ENCODE results near the gene IFT88. TPM values are rescaled to one million over a fixed set of nuclear protein-coding genes. Genes with fewer than 3 reads are reported as not detected.

IFT88 gene
- total RNA-seq, 1 donor from 2014 or later: 13.6 TPM

DNA sequence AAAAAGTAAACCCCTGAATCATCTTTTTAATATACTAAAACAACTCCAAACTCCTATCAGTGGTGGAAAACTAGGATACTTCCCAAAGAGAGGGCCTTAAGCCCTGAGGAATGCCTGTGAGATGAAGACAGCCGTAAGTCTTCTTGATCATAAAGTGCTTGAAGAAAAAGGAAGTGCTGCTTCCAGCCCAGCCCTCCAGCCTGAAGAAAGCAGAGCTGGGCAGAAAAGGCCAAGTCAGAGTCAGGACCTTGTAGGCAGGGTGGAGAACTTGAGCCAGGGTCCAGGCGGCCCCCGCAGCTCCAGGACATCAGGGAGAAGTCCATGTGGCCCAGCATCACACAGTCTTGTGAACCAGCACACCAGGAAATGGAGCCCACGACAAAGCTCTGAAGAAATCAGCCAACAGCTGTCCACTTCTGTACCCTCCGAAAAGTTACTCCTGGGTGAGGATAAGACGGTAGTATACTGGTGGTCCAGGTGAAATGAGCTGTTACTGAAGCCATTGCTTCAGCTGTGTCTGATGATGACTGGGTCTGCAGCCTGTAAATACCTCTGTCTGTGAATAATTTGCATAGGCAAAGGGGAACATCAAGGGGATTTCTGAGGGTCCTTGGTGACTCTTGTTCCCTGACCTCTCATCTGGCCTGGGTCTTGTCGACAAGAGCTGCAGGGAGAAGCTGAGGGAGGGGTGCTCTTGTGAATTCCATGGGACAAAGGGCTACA is 22.6 kb upstream of the IFT88 start:
- Histone ChIP-seq H3K4me1 (no peaks in the 10 kb centered on the region), H3K4me3 (no peak overlapping the region), H3K9me3 (no peaks in the 10 kb centered on the region), H3K27me3 (no peaks in the 10 kb centered on the region), H3K36me3 (no peaks in the 10 kb centered on the region), H3K27ac (no peak overlapping the region)
- TF ChIP-seq, protein P1, sequence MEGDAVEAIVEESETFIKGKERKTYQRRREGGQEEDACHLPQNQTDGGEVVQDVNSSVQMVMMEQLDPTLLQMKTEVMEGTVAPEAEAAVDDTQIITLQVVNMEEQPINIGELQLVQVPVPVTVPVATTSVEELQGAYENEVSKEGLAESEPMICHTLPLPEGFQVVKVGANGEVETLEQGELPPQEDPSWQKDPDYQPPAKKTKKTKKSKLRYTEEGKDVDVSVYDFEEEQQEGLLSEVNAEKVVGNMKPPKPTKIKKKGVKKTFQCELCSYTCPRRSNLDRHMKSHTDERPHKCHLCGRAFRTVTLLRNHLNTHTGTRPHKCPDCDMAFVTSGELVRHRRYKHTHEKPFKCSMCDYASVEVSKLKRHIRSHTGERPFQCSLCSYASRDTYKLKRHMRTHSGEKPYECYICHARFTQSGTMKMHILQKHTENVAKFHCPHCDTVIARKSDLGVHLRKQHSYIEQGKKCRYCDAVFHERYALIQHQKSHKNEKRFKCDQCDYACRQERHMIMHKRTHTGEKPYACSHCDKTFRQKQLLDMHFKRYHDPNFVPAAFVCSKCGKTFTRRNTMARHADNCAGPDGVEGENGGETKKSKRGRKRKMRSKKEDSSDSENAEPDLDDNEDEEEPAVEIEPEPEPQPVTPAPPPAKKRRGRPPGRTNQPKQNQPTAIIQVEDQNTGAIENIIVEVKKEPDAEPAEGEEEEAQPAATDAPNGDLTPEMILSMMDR (IDR thresholded peaks at IDR 0.05): no peak
- intact Hi-C loops (cut with DNase I): no loop called here
- ATAC-seq: peak; percentile 63
- DNase-seq: no peak

DNA sequence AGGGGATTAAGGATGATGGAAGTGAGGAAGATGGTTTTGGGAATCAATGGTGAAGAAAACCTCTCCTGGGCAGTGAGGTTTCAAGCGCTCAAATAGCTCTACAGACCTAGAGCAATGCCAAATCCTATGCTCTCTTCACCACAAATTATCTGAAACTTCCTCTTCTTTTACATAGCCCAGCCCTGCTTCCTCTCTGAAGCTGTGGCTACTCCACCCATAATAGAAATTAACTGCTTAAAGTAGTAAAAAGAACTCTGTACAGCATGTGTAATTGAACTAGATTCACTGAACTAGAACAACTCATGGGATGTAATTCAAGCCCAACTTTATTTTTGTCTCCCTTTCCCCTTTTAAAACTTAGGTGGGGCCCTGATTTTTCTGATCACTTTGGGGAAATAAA is 20.4 kb upstream of the IFT88 start:
- Histone ChIP-seq H3K4me3 (no peak overlapping the region), H3K27ac (no peak overlapping the region), H3K36me3 (no peaks in the 10 kb centered on the region), H3K27me3 (no peaks in the 10 kb centered on the region), H3K4me1 (no peaks in the 10 kb centered on the region), H3K9me3 (no peaks in the 10 kb centered on the region)
- TF ChIP-seq, protein P1 (IDR thresholded peaks at IDR 0.05): no peak
- DNase-seq (no peak), ATAC-seq (peak; percentile 79)
- intact Hi-C loops (cut with DNase I): no loop called here

DNA sequence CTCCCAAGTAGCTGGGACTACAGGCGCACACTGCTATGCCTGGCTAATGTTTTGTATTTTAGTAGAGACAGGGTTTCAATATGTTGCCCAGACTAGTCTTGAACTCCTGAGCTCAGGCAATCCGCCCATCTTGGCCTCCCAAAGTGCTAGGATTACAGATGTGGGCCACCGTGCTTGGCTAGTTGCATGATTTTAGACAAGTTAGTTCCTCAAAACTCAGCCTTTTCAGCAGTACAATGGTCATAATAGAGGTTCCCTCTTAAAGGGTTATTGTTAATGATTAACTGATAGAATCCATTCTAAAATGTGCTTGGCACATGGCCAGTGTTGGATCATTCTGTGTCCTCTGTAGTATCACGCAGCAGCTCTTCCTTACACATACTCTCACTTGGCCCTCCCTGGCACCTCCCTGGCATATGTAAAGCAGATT is 19.5 kb upstream of the IFT88 start:
- H3K4me1 ChIP-seq: no peaks in the 10 kb centered on the region
- no peak overlapping the region for H3K4me3 ChIP-seq
- ATAC-seq (no peak), DNase-seq (no peak)
- H3K9me3 ChIP-seq: no peaks in the 10 kb centered on the region
- TF ChIP-seq, protein P1 (IDR thresholded peaks at IDR 0.05): no peak
- H3K27me3 ChIP-seq: no peaks in the 10 kb centered on the region
- H3K36me3 ChIP-seq: no peaks in the 10 kb centered on the region
- no peak overlapping the region for H3K27ac ChIP-seq
- intact Hi-C loops (cut with DNase I): no loop called here

DNA sequence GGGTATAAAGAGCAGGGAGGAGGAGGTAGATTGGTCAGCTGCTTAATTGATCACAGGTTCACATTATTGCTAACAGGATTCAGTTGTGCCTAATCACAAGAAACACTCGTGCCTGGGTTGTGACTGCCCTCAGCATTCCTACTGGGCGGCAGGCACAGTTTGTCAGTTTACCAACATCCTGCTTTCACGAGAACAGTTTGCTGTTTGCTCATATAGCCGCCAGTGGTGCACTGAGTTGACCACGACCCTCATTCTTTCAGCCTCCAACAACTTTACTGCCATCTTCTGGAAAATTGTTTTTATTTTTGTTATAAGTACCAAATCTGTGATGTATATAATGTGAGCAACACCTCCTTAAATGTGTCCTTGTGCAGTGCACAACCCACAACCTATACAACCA is 16.2 kb upstream of the IFT88 start:
- TF ChIP-seq, protein P1 (IDR thresholded peaks at IDR 0.05): no peak
- no peaks in the 10 kb centered on the region for H3K36me3 ChIP-seq
- no peaks in the 10 kb centered on the region for H3K27me3 ChIP-seq
- H3K4me3 ChIP-seq: no peak overlapping the region
- DNase-seq (no peak), ATAC-seq (no peak)
- intact Hi-C loops (cut with DNase I): no loop called here
- H3K9me3 ChIP-seq: no peaks in the 10 kb centered on the region
- H3K4me1 ChIP-seq: no peaks in the 10 kb centered on the region
- H3K27ac ChIP-seq: no peak overlapping the region

DNA sequence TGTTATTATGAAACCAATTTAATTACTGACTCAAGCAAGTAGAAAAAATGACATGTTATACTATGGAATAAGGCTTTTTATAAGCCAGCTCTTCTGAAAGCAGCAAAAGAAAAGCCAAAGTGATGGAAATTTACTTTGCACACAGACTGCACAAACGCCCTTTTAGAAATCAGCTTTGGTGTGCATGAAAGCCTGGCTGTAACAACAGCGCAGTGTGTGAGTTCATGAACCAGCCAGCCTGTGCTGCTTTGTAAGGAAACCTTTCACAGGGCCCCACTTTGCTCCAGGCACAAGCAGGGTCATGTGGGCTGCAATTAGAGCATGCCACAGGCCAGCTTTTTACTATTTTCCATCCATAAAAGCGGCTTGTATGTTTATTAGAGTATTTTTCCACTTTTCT is 13.6 kb upstream of the IFT88 start:
- Histone ChIP-seq H3K4me1 (no peaks in the 10 kb centered on the region), H3K4me3 (no peak overlapping the region), H3K36me3 (no peaks in the 10 kb centered on the region), H3K9me3 (no peaks in the 10 kb centered on the region), H3K27me3 (no peaks in the 10 kb centered on the region), H3K27ac (no peak overlapping the region)
- ATAC-seq: no peak
- TF ChIP-seq, protein P1 (IDR thresholded peaks at IDR 0.05): no peak
- no peak for DNase-seq
- intact Hi-C loops (cut with DNase I): no loop called here

DNA sequence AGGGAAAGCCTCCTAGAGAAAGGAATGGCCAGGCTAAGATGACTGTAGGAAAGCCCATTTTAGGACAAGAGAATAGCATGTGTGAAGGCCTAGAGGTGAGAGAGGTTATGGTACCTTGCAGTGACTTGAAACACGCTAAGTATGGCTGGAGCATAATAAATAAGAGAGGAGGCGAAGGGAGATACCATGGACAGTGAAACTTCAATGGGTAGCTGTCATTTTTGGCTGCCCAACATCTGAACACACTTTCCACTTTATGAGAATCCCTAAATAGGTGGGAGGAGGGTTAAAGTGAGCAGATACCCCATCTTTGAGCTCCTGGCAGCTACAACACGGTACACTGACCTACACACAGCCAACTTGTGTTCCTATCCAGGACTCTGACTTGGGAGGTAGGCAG is 8.0 kb upstream of the IFT88 start:
- Histone ChIP-seq H3K4me3 (no peak overlapping the region), H3K9me3 (no peaks in the 10 kb centered on the region), H3K4me1 (no peaks in the 10 kb centered on the region), H3K27ac (no peak overlapping the region), H3K27me3 (no peaks in the 10 kb centered on the region), H3K36me3 (no peaks in the 10 kb centered on the region)
- ATAC-seq (no peak), DNase-seq (no peak)
- intact Hi-C loops (cut with DNase I): no loop called here
- TF ChIP-seq, protein P1 (IDR thresholded peaks at IDR 0.05): no peak
